ENCODE measurements around the gene CAPNS1.

Gene CAPNS1

GRCh38 chr19:36196249-36196648 is 56.4 kb downstream of the CAPNS1 start:
- no peak for DNase-seq (ENCODE audit: extremely low read depth, low read depth)
- TF ChIP-seq CTCF (IDR thresholded peaks at IDR 0.05; ENCODE audit: low read depth, low read length, missing control alignments): no peak
- no peak overlapping the region for H3K4me3 ChIP-seq (replicated peaks; ENCODE audit: low read depth, low read length)

GRCh38 chr19:36198119-36198518 is 58.3 kb downstream of the CAPNS1 start:
- no peak for DNase-seq (ENCODE audit: extremely low read depth, low read depth)
- H3K4me3 ChIP-seq (replicated peaks; ENCODE audit: low read depth, low read length): no peak overlapping the region
- no peak for TF ChIP-seq CTCF (IDR thresholded peaks at IDR 0.05; ENCODE audit: low read depth, low read length, missing control alignments)

Measured in HFF-Myc (cell line).